Large intestine (tissue), 3 donors: ENCODE results near the gene VMP1. TPM values are rescaled to one million over a fixed set of nuclear protein-coding genes. Genes with fewer than 3 reads are reported as not detected.
"Not testable (repeated sequence)": the region's sequence is repeated elsewhere in the genome, so short reads cannot be mapped to it uniquely, and the experiment has no call there.

Experiments
- DNase-seq, 2 donors: peaks; one replicate each; pipeline versions ENCODE4 v3.0.0 to v3.0.0-alpha.2; 2013
- H3K27ac ChIP-seq: one replicate; pipeline ENCODE4 v1.5.1; 2013; ENCODE audit warnings: low read length
- H3K27me3 ChIP-seq: 2 replicates; pipeline ENCODE4 v1.6.1; 2013; ENCODE audit warnings: low read length; ENCODE audit not compliant: control insufficient read depth, insufficient read depth
- H3K36me3 ChIP-seq: 2 replicates; pipeline ENCODE4 v1.6.1; 2013; ENCODE audit warnings: low read length; ENCODE audit not compliant: control insufficient read depth, insufficient read depth
- H3K4me1 ChIP-seq: one replicate; pipeline ENCODE4 v1.6.1; 2013; ENCODE audit warnings: low read length; ENCODE audit not compliant: control insufficient read depth, insufficient read depth
- H3K4me3 ChIP-seq: one replicate; pipeline ENCODE4 v1.5.1; 2013; ENCODE audit warnings: low read length
- H3K9me3 ChIP-seq: one replicate; pipeline ENCODE4 v1.6.1; 2013; ENCODE audit warnings: mild to moderate bottlenecking, low read depth, low read length, moderate library complexity; ENCODE audit not compliant: control insufficient read depth
- WGBS: methylation state at CpG from one replicate; pipeline ENCODE4 v1.1.5; 2013; ENCODE audit warnings: low lambda C conversion rate; ENCODE audit not compliant: insufficient coverage; 5-methylcytosine and 5-hydroxymethylcytosine counted together
- polyA plus RNA-seq: library from polyadenylated mRNA; unstranded; fragments of 120-200 nt; gene quantifications from one replicate; pipeline ENCODE4 v1.2.1, GENCODE V29; 2013

VMP1 gene
- polyA plus RNA-seq, 1 donor, result 224 TPM

- H3K27ac ChIP-seq, result peak overlapping the region; percentile 5
- H3K27me3 ChIP-seq, result no peaks in the 10 kb centered on the region
- no peaks in the 10 kb centered on the region for H3K36me3 ChIP-seq
- WGBS, result 50% methylated on average over 1 of the region's 4 CpGs
- no peak for DNase-seq
- H3K9me3 ChIP-seq, result no peaks in the 10 kb centered on the region
- H3K4me3 ChIP-seq, result no peak overlapping the region
- peaks cover 52% of the 10 kb centered on the region for H3K4me1 ChIP-seq
These were observed 125.5 kb downstream of the VMP1 start for GRCh38 chr17:59832883-59833379.

- 11% methylated on average over 3 of the region's 8 CpGs for WGBS
- peaks cover 5% of the 10 kb centered on the region for H3K36me3 ChIP-seq
- H3K4me3 ChIP-seq, result peak overlapping the region; percentile 72
- no peaks in the 10 kb centered on the region for H3K27me3 ChIP-seq
- H3K4me1 ChIP-seq, result peaks cover 23% of the 10 kb centered on the region
- DNase-seq, result peak; percentile 98 to 100
- H3K9me3 ChIP-seq, result no peaks in the 10 kb centered on the region
- H3K27ac ChIP-seq, result peak overlapping the region; percentile 98
These were observed 130.0 kb downstream of the VMP1 start for GRCh38 chr17:59837308-59838051.

- H3K27me3 ChIP-seq, result no peaks in the 10 kb centered on the region
- no peaks in the 10 kb centered on the region for H3K9me3 ChIP-seq
- H3K27ac ChIP-seq, result peak overlapping the region; percentile 98
- WGBS, result 10% methylated on average over 2 of the region's 8 CpGs
- DNase-seq, result peak in 1 of 2 donors; percentile 64
- peaks cover 5% of the 10 kb centered on the region for H3K36me3 ChIP-seq
- H3K4me1 ChIP-seq, result peaks cover 20% of the 10 kb centered on the region
- peak overlapping the region; percentile 72 for H3K4me3 ChIP-seq
These were observed 130.8 kb downstream of the VMP1 start for GRCh38 chr17:59838052-59838916.

GRCh38 chr17:59839651-59840328, 132.3 kb downstream of the VMP1 start:
- WGBS, result 0% methylated on average over 1 of the region's 6 CpGs
- Histone ChIP-seq H3K9me3 (no peaks in the 10 kb centered on the region), H3K4me3 (peak overlapping the region; percentile 72), H3K4me1 (peaks cover 16% of the 10 kb centered on the region), H3K27me3 (no peaks in the 10 kb centered on the region), H3K27ac (peak overlapping the region; percentile 98), H3K36me3 (peaks cover 5% of the 10 kb centered on the region)
- no peak for DNase-seq

- Histone ChIP-seq H3K27ac (peak overlapping the region; percentile 98), H3K36me3 (peaks cover 5% of the 10 kb centered on the region), H3K4me1 (peaks cover 22% of the 10 kb centered on the region), H3K27me3 (no peaks in the 10 kb centered on the region), H3K9me3 (no peaks in the 10 kb centered on the region), H3K4me3 (peak overlapping the region; percentile 72)
- 0% methylated on average over 3 of the region's 4 CpGs for WGBS
- DNase-seq, result peak in 1 of 2 donors; percentile 47
These were observed 133.1 kb downstream of the VMP1 start for GRCh38 chr17:59840329-59841090.

GRCh38 chr17:59841091-59841881, 133.8 kb downstream of the VMP1 start:
- Histone ChIP-seq H3K27ac (peak overlapping the region; percentile 98), H3K4me1 (peaks cover 25% of the 10 kb centered on the region), H3K4me3 (peak overlapping the region; percentile 72)
- no CpG with 5 or more reads among the region's 7 CpGs for WGBS
- not testable (repeated sequence) for H3K36me3 ChIP-seq, H3K9me3 ChIP-seq, H3K27me3 ChIP-seq
- DNase-seq, result peak in 1 of 2 donors; percentile 56

- H3K27me3 ChIP-seq, H3K4me3 ChIP-seq, H3K27ac ChIP-seq, H3K36me3 ChIP-seq, DNase-seq, H3K9me3 ChIP-seq: not testable (repeated sequence)
- no CpG with 5 or more reads among the region's 4 CpGs for WGBS
- H3K4me1 ChIP-seq, result peaks cover 25% of the 10 kb centered on the region
These were observed 134.4 kb downstream of the VMP1 start for GRCh38 chr17:59841882-59842263.

GRCh38 chr17:59842901-59843652, 135.6 kb downstream of the VMP1 start:
- 75% methylated on average over 2 of the region's 13 CpGs for WGBS
- no peaks in the 10 kb centered on the region for H3K27me3 ChIP-seq
- no peaks in the 10 kb centered on the region for H3K9me3 ChIP-seq
- peaks cover 5% of the 10 kb centered on the region for H3K36me3 ChIP-seq
- peak overlapping the region; percentile 92 for H3K27ac ChIP-seq
- H3K4me1 ChIP-seq, result peaks cover 33% of the 10 kb centered on the region
- peak in 1 of 2 donors; percentile 88 for DNase-seq
- no peak overlapping the region for H3K4me3 ChIP-seq
